ENCODE data around the gene TMEM126A.

Gene TMEM126A

GRCh38 chr11:85698195-85698594 is 50.4 kb downstream of the TMEM126A start:
- no peak for DNase-seq

GRCh38 chr11:85699957-85700741 is 52.4 kb downstream of the TMEM126A start:
- no peak for DNase-seq

GRCh38 chr11:85704967-85705366 is 57.2 kb downstream of the TMEM126A start:
- DNase-seq: no peak

- DNase-seq: no peak
These were observed 58.0 kb downstream of the TMEM126A start for GRCh38 chr11:85705800-85706199.
